Measurements from ENCODE around the gene RMND5A. TPM values are rescaled to one million over a fixed set of nuclear protein-coding genes. Genes with fewer than 3 reads are reported as not detected.
A peak's percentile ranks its signal among the peaks of the same experiment; 100 is the strongest.

The RMND5A gene
- total RNA-seq, 2 donors from 2014 or later: 27.4 to 28.5 TPM

GRCh38 chr2:86821842-86822241 is 101.8 kb downstream of the RMND5A start:
- ATAC-seq (no peak), DNase-seq (no peak)
- no peak overlapping the region for H3K27ac ChIP-seq
- no peaks in the 10 kb centered on the region for H3K36me3 ChIP-seq (replicated peaks in 1 of 2; ENCODE audit: insufficient read depth in 1 of 2, low read depth in 2 of 2)
- WGBS, 2 donors: 83 to 88% methylated on average over 6 of the region's 6 CpGs
- H3K4me1 ChIP-seq: no peaks in the 10 kb centered on the region
- no peaks in the 10 kb centered on the region for H3K9me3 ChIP-seq
- intact Hi-C loops (cut with DNase I): no loop called here
- TF ChIP-seq POLR2A (IDR thresholded peaks at IDR 0.05): no peak
- TF ChIP-seq CTCF (IDR thresholded peaks at IDR 0.05): no peak
- H3K27me3 ChIP-seq: no peaks in the 10 kb centered on the region
- H3K4me3 ChIP-seq: no peak overlapping the region

GRCh38 chr2:86822668-86823345 is 102.7 kb downstream of the RMND5A start:
- intact Hi-C loops (cut with DNase I): no loop called here
- 47 to 60% methylated on average over 3 of the region's 3 CpGs for WGBS, 2 donors
- H3K27me3 ChIP-seq: no peaks in the 10 kb centered on the region

GRCh38 chr2:86825036-86825692 is 105.1 kb downstream of the RMND5A start:
- no peak for DNase-seq
- Histone ChIP-seq H3K27ac (no peak overlapping the region), H3K36me3 (replicated peaks in 1 of 2; ENCODE audit: insufficient read depth in 1 of 2, low read depth in 2 of 2) (no peaks in the 10 kb centered on the region), H3K4me3 (no peak overlapping the region), H3K4me1 (no peaks in the 10 kb centered on the region), H3K27me3 (no peaks in the 10 kb centered on the region), H3K9me3 (no peaks in the 10 kb centered on the region)
- intact Hi-C loops (cut with DNase I): no loop called here
- ATAC-seq: no peak
- WGBS, 2 donors: 77 to 85% methylated on average over 11 of the region's 11 CpGs
- no peak for TF ChIP-seq CTCF (IDR thresholded peaks at IDR 0.05)
- TF ChIP-seq POLR2A (IDR thresholded peaks at IDR 0.05): no peak

More at GRCh38 chr2:86822668-86823345, 102.7 kb downstream of the RMND5A start:
- Histone ChIP-seq H3K4me1 (no peaks in the 10 kb centered on the region), H3K36me3 (replicated peaks in 1 of 2; ENCODE audit: insufficient read depth in 1 of 2, low read depth in 2 of 2) (no peaks in the 10 kb centered on the region), H3K9me3 (no peaks in the 10 kb centered on the region), H3K4me3 (no peak overlapping the region), H3K27ac (no peak overlapping the region)
- ATAC-seq: no peak
- no peak for DNase-seq
- no peak for TF ChIP-seq POLR2A (IDR thresholded peaks at IDR 0.05)

GRCh38 chr2:86825693-86826381 is 105.7 kb downstream of the RMND5A start:
- Histone ChIP-seq H3K4me3 (no peak overlapping the region), H3K27ac (no peak overlapping the region), H3K9me3 (no peaks in the 10 kb centered on the region), H3K27me3 (no peaks in the 10 kb centered on the region), H3K36me3 (replicated peaks in 1 of 2; ENCODE audit: insufficient read depth in 1 of 2, low read depth in 2 of 2) (no peaks in the 10 kb centered on the region), H3K4me1 (no peaks in the 10 kb centered on the region)
- TF ChIP-seq CTCF (IDR thresholded peaks at IDR 0.05) (no peak), POLR2A (IDR thresholded peaks at IDR 0.05) (peak in 1 of 3 donors; percentile 10)
- ATAC-seq: no peak
- intact Hi-C loops (cut with DNase I): no loop called here
- WGBS, 2 donors: 23 to 52% methylated on average over 5 to 16 of the region's 16 CpGs
- DNase-seq: peak in 1 of 4 donors; percentile 24

- no peak for TF ChIP-seq CTCF (IDR thresholded peaks at IDR 0.05)
- no peak for TF ChIP-seq POLR2A (IDR thresholded peaks at IDR 0.05)
- Histone ChIP-seq H3K27ac (no peak overlapping the region), H3K4me1 (no peaks in the 10 kb centered on the region), H3K27me3 (no peaks in the 10 kb centered on the region), H3K9me3 (no peaks in the 10 kb centered on the region), H3K4me3 (no peak overlapping the region), H3K36me3 (replicated peaks in 1 of 2; ENCODE audit: insufficient read depth in 1 of 2, low read depth in 2 of 2) (no peaks in the 10 kb centered on the region)
- ATAC-seq (no peak), DNase-seq (no peak)
- 59 to 87% methylated on average over 3 to 4 of the region's 4 CpGs for WGBS, 2 donors
- intact Hi-C loops (cut with DNase I): no loop called here
Measured at GRCh38 chr2:86826951-86827350, 106.9 kb downstream of the RMND5A start.

All from body of pancreas (tissue), 4 donors.